Transverse colon (tissue), 4 donors: ENCODE data around the gene ERG.

Experiments
- CTCF ChIP-seq, 5 experiments: fragments of 200-600 bp in 3 of 5; fragments of 450-650 bp in 2 of 5; sonication (generic) in 3 of 5; IDR thresholded peaks; 1 replicate in 2 of 5; 2 replicates in 3 of 5; pipeline ENCODE4 v1.5.1; 2016 to 2017; ENCODE audit warnings: antibody characterized with exemption in 5 of 5, inconsistent platforms in 3 of 5, mild to moderate bottlenecking in 2 of 5, moderate library complexity in 1 of 5
- EP300 ChIP-seq: sonication (generic); formaldehyde crosslinking; IDR thresholded peaks from one replicate; pipeline ENCODE4 v1.6.1; 2017; ENCODE audit warnings: antibody characterized with exemption, low read depth
- POLR2AphosphoS5 ChIP-seq, 3 donors: sonication (generic); formaldehyde crosslinking; IDR thresholded peaks; one replicate each; pipeline ENCODE4 v1.6.1; 2016; ENCODE audit warnings: antibody characterized with exemption in 3 of 3

GRCh38 chr21:38524168-38525153, 26.2 kb upstream of the ERG start:
- TF ChIP-seq EP300 (no peak), POLR2AphosphoS5 (IDR thresholded peaks at IDR 0.05) (no peak), CTCF (IDR thresholded peaks at IDR 0.05) (no peak)
